BE2C (cell line): Measurements from ENCODE around the gene HSD3B7.

ENCODE experiments used
- DNase-seq: peaks from one replicate; pipeline ENCODE4 v3.0.0-alpha.2; 2020
- H3K27me3 ChIP-seq: fragments of 250-450 bp; sonication (Bioruptor Pico); 2 replicates; pipeline ENCODE4 v1.5.1; 2020; ENCODE audit warnings: mild to moderate bottlenecking
- H3K36me3 ChIP-seq: fragments of 250-450 bp; sonication (Bioruptor Pico); 2 replicates; pipeline ENCODE4 v1.5.1; 2020; ENCODE audit warnings: mild to moderate bottlenecking
- H3K4me1 ChIP-seq: fragments of 250-450 bp; sonication (Bioruptor Pico); 2 replicates; pipeline ENCODE4 v1.5.1; 2020
- H3K4me3 ChIP-seq: 2 replicates; pipeline ENCODE4 v1.5.1; 2011; ENCODE audit warnings: low read depth, low read length
- H3K9me3 ChIP-seq: fragments of 250-450 bp; sonication (Bioruptor Pico); 2 replicates; pipeline ENCODE4 v1.5.1; 2020
- TF ChIP-seq, protein P1 (sequence below): IDR thresholded peaks from 2 replicates; pipeline ENCODE4 v1.5.1; 2012; ENCODE audit warnings: mild to moderate bottlenecking, low read depth, low read length

Gene HSD3B7

DNA sequence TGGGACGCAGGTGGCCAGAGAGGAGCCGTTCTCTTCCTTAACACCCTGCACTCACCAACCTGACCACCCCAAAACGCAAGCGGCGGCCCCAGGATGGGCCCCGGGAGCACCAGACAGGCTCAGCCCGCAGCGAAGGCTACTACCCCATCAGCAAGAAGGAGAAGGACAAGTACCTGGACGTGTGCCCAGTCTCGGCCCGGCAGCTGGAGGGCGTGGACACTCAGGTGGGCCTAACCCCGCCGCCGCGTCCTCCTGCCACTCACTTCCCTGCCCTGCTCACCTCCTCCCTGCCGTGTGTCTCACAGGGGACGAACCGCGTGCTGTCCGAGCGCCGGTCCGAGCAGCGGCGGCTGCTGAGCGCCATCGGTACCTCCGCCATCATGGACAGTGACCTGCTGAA, 4.6 kb upstream of the HSD3B7 start:
- no peaks in the 10 kb centered on the region for H3K27me3 ChIP-seq
- H3K36me3 ChIP-seq: peaks cover 63% of the 10 kb centered on the region
- no peaks in the 10 kb centered on the region for H3K9me3 ChIP-seq
- no peak for DNase-seq
- TF ChIP-seq, protein P1, sequence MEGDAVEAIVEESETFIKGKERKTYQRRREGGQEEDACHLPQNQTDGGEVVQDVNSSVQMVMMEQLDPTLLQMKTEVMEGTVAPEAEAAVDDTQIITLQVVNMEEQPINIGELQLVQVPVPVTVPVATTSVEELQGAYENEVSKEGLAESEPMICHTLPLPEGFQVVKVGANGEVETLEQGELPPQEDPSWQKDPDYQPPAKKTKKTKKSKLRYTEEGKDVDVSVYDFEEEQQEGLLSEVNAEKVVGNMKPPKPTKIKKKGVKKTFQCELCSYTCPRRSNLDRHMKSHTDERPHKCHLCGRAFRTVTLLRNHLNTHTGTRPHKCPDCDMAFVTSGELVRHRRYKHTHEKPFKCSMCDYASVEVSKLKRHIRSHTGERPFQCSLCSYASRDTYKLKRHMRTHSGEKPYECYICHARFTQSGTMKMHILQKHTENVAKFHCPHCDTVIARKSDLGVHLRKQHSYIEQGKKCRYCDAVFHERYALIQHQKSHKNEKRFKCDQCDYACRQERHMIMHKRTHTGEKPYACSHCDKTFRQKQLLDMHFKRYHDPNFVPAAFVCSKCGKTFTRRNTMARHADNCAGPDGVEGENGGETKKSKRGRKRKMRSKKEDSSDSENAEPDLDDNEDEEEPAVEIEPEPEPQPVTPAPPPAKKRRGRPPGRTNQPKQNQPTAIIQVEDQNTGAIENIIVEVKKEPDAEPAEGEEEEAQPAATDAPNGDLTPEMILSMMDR: no peak
- no peak overlapping the region for H3K4me3 ChIP-seq
- no peaks in the 10 kb centered on the region for H3K4me1 ChIP-seq

GRCh38 chr16:30980959-30981358, 4.0 kb upstream of the HSD3B7 start:
- DNase-seq: no peak
- TF ChIP-seq, protein P1: no peak
- Histone ChIP-seq H3K9me3 (no peaks in the 10 kb centered on the region), H3K27me3 (no peaks in the 10 kb centered on the region), H3K4me3 (no peak overlapping the region), H3K36me3 (peaks cover 58% of the 10 kb centered on the region), H3K4me1 (no peaks in the 10 kb centered on the region)

DNA sequence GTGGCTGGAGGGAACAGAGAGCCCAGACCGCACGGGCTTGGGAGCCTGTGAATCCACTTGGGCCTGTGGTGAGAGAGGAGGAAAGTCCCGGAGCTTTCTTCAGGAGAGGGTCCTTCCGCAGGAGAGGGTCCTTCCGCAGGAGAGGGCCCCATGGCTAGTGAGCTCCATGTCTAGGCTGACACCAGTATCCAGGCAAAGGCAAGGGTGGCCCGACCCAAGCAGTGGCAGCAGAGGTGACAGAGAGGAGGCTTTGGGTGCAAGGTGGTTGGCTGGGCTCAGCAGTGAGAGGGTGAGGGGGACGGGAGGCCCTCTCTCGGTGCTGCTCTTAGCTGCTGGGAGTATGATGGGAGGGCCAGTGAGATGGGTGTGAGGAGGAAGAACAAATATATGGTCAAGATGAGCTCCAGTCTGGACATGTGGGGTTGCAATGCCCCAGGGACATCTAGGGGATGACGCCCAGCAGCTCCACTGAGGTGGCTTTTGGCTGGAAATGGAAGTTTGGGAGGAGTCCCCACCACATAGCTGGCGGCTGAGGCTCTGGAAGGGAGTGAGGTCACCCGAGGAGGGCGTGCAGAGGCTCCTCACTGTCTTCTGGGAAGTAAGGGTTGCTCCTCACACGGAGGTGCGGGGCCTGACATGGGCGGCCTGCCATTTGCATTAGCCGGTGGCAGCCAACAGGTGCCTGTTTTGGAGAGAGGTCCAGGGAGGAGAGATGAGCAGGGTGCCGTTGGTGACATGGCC, 2.3 kb upstream of the HSD3B7 start:
- no peaks in the 10 kb centered on the region for H3K4me1 ChIP-seq
- no peaks in the 10 kb centered on the region for H3K27me3 ChIP-seq
- TF ChIP-seq, protein P1: no peak
- H3K4me3 ChIP-seq: no peak overlapping the region
- H3K9me3 ChIP-seq: no peaks in the 10 kb centered on the region
- peaks cover 43% of the 10 kb centered on the region for H3K36me3 ChIP-seq
- no peak for DNase-seq

- H3K4me3 ChIP-seq: no peak overlapping the region
- no peaks in the 10 kb centered on the region for H3K4me1 ChIP-seq
- TF ChIP-seq, protein P1: no peak
- peaks cover 39% of the 10 kb centered on the region for H3K36me3 ChIP-seq
- H3K27me3 ChIP-seq: no peaks in the 10 kb centered on the region
- H3K9me3 ChIP-seq: no peaks in the 10 kb centered on the region
- no peak for DNase-seq
Observed at GRCh38 chr16:30983289-30983889, 1.6 kb upstream of the HSD3B7 start.

DNA sequence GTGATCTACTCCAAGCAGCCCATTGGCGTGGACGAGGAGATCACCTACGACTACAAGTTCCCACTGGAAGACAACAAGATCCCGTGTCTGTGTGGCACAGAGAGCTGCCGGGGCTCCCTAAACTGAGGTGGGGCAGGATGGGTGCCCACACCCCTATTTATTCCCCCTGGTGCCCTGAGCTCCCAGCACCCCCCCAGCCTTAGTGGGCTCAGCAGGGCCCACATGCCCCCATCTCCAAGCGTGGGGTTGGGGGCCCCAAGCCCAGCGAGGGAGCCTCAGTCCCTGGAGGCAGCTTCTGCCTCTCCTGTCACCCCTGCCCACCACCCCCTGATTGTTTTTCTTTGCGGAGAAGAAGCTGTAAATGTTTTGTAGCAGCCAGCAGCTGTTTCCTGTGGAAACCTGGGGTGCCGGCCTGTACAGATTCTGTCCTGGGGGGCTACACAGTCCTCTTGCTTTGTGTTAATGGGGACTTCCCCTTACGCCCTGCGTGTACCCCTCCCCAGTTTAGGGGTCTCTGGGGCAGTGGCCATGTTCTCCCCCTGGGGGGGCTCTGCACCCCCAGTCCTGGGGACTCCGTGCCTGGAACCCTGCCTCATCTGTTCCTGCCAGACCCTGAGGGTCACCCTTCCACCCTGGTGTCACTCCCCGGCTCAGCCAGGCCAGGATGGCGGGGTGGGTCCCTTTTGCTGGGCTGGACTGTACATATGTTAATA, 953 bp upstream of the HSD3B7 start:
- Histone ChIP-seq H3K36me3 (peaks cover 35% of the 10 kb centered on the region), H3K4me3 (no peak overlapping the region), H3K4me1 (no peaks in the 10 kb centered on the region), H3K9me3 (no peaks in the 10 kb centered on the region), H3K27me3 (no peaks in the 10 kb centered on the region)
- TF ChIP-seq, protein P1: no peak
- DNase-seq: no peak
